NB4 (cell line): ENCODE data around the gene QSOX1.

Experiments
- POLR2A ChIP-seq: IDR thresholded peaks from 2 replicates; pipeline ENCODE4 v1.6.1; 2011; ENCODE audit warnings: mild to moderate bottlenecking; ENCODE audit not compliant: insufficient read length; ENCODE audit errors: extremely low read depth
- TF ChIP-seq, protein P1 (sequence below): IDR thresholded peaks from one replicate; pipeline ENCODE4 v1.5.1; 2012; ENCODE audit warnings: low read depth, low read length

DNA sequence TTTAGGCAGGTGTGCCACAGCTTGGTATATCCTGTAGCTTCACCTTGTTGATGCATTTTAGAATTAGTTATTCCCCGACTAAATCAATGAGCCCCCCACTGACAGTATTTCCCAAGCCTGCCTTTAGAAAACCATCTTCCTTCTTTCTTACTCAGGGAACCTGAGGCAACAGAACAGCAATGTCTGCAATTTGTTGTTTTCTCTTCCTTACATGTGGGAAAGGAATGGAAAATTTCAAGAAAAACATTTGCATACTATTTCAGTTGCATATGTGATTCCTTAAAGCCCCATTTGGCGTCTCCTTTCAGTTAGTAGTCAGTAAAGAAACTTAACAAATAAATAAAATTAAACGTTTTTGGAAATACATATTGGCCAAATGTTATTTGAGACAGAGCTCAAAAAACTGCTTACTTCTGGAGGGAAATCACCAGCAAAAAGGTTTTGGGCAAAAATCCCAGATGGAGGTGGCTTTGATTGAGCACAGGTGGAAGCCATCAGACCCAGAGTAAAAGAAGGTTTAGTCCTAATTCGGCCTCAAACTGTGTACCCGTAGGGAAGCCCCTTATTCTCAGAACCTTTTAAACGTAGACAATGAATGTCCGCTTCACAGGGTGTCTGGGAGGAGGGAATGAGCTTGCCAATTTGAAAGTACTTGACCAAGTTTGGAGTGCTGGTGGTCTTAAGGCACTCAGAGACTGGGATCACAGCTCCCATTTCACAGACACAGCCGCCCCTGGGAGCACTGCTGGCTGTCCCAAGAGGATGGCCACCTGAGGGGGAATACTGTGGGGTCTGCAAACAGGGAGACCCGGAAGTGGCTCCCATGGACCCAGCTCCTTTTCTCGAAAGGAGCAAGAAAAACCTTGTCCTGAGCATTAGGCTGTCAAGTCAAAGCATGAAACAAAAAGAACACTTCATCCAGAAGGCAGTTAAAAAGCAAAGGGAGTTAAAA, 84.8 kb downstream of the QSOX1 start:
- TF ChIP-seq, protein P1, sequence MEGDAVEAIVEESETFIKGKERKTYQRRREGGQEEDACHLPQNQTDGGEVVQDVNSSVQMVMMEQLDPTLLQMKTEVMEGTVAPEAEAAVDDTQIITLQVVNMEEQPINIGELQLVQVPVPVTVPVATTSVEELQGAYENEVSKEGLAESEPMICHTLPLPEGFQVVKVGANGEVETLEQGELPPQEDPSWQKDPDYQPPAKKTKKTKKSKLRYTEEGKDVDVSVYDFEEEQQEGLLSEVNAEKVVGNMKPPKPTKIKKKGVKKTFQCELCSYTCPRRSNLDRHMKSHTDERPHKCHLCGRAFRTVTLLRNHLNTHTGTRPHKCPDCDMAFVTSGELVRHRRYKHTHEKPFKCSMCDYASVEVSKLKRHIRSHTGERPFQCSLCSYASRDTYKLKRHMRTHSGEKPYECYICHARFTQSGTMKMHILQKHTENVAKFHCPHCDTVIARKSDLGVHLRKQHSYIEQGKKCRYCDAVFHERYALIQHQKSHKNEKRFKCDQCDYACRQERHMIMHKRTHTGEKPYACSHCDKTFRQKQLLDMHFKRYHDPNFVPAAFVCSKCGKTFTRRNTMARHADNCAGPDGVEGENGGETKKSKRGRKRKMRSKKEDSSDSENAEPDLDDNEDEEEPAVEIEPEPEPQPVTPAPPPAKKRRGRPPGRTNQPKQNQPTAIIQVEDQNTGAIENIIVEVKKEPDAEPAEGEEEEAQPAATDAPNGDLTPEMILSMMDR = no peak
- TF ChIP-seq POLR2A = no peak
